Dermis blood vessel endothelial cell (primary cell): Measurements from ENCODE around the gene DSCAML1. TPM values are rescaled to one million over a fixed set of nuclear protein-coding genes. Genes with fewer than 3 reads are reported as not detected.

Experiments
- DNase-seq: peaks from one replicate; pipeline ENCODE4 v3.0.0; 2010
- total RNA-seq: library from RNA; depleted of rRNA; stranded (reverse); fragments of >200 nt; gene quantifications from 2 replicates; pipeline ENCODE4 v1.2.3, GENCODE V29; 2014

DSCAML1 gene
- total RNA-seq, 1 donor from 2014 or later: under 0.01 TPM

DNA sequence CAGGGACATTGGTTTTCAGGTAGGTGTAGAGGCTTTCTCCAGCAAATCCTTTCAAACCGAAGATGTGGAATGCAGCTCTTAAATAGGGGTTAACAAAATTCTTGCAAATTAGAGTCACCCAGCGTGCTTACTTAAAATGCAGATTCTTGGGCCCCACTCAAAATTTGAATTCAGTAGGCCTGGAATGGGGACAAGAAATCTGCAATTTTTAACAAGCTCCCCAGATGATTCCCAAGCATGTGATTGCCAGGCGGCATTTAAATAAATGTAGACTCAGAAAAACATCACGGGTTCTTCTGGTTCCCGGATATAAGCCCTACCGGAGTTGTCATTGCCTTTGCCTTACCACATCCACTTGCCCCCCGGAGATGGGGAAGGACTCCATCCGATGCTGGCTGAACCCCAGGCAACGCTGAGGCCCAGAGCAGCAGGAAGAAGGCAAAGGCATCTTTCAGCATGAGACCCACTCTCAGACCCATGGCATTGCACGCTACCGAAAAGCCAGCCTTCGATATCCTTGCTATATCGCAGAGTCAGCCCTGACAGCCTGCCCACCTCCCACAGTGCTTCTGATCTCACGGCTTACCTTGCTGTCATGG, 134.2 kb downstream of the DSCAML1 start:
- DNase-seq: no peak

DNA sequence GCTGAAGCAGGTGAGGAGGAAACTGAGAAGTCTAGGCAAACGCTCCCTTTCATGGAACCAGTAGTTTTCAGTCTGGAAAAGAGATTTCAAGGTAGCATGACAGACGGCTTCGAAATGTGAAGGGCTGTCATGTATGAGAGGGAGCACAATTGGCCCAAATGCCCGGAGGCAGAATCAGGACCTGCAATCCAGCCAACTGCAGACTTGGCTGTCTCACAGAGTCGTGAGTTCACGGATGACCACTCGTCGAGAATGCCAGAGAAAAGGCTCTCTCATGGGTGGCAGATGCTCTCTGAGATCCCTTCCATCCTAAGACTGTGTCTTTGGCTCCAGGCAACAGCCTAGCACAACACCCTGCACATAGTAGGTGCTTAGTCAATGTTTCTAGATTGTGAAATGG, 134.8 kb downstream of the DSCAML1 start:
- no peak for DNase-seq

DNA sequence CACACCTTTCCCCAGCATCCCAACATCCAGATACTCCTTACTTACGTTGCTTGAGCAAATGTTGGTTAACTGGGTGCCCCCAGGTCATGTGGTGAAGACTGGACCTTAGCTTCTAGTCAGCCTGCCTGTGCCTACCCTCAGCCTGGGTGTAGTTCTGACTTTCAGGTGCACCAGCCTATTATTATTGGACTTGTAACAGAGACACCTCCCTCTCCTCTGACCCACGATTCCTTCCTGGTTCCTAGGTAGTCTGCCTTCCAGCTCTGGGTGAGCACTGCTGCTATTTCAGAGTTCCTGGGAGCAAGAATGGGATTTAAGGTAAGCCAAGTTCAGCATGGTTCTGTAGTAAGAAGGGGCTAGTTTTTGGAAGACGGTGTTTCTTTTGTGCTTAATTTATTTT, 138.2 kb downstream of the DSCAML1 start:
- no peak for DNase-seq

DNA sequence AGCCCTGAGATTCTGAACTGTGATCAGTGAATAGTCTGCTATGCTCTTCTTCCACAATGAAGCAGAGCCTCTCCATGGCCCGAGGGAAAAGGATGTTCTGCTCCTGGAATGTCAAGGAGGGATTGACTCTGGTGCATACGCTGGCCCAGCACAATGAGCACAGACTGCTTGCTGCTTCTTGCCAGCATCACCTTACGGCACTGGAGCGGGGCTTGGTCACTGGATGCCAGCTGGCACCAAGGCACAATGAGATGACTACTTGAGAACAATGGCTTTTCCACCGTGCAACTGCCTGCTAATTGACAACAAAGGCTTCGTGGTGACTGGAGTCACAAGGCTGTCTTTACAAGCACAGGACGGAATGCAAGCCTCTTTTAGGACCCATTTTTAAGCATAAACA, 139.2 kb downstream of the DSCAML1 start:
- no peak for DNase-seq

DNA sequence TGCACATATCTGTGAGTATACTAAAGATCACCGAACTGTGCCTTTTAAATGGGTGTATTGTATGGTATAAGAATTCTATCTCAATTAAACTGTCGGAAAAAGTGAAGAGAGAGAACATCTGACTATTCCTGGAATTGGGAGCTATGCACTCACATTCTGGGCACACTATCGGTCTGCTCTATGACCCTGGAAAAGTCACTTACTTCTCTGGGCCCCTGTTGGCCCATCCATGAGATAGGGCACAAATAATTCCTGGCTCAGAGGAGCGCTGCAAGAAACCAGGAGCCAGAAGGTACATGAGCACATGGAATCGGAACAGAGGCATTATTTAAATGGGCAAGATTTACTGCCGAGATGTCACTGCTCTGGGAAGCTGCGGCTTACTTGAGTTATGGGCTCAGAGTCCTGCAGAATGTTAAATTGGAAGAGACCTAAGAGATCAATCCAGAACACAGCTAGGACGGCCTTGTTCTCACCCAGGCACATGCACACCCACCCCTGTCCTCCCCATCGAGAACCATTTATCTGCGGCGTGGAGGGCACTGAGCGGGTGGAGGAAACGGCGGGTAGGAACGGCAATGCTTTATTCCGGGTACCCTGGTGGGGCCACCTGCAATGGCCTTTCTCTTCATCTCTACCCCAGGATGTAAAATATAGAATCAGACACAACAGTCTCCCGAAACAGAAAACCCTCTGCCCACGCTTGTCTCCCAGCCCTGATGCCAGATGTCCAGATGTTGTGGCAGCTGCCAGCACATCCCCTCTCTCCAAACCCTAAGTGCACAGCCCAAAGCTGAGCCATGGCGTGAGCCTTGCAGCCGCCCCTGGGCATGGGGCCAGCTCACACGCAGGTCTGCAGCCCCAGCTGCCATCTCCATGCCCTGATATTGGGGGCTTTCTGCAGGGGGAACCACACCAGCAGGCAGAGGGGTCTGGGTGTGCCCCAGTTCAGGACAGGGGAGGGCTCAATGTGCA, 142.4 kb downstream of the DSCAML1 start:
- no peak for DNase-seq

DNA sequence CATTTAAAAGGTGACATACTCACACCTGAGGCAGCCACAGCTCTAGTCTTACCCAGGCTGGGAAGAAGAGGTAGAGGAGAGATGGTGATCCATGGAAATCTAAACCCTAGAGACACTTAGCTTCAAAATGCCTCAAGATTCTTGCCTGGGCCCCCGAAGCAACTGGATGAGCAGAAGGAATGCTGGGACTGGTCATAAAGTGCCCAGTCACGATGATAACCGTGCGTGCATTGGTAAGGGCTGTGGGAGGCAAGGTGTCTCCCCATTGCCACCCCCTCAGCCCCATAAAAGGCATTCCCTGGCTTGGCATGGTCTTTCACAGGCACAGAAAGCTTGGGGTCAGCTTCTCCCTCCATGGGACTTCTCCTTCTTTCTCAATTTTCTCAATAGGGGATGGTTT, 144.5 kb downstream of the DSCAML1 start:
- DNase-seq: no peak

DNA sequence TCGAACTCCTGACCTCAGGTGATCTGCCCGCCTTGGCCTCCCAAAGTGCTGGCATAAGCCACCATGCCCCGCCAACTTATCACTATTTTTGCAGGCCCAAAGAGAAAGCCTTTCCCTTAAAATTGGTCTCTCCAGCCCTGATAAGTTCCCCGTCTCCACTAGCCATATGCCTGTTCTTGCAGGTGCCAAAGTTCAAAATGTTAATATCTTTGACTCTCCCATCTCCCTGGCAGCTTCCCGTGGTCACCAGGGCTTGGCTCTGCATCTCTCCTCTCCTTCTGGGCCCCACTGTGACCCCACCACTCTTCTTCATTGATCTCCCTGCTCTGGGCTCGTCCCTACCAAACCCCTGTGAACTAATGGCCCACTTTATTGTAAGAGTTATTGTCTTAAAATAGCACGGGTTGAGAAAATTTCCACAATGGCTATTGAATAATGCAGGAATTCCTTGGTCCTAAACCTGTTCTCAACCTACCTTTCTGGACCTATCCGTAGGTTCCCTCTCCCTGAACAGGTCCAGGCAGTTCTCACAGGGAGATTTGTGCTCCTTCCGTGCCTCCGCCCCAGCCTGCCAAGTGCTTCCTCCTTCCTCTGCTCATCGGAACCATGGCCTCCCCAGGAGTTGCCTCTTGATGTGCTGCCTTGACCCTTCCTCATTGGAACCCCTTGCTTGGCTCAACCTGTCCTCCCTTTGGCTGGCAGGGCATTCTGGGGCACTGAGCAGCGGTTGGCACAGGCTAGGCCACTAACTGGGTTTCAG, 147.5 kb downstream of the DSCAML1 start:
- no peak for DNase-seq

DNA sequence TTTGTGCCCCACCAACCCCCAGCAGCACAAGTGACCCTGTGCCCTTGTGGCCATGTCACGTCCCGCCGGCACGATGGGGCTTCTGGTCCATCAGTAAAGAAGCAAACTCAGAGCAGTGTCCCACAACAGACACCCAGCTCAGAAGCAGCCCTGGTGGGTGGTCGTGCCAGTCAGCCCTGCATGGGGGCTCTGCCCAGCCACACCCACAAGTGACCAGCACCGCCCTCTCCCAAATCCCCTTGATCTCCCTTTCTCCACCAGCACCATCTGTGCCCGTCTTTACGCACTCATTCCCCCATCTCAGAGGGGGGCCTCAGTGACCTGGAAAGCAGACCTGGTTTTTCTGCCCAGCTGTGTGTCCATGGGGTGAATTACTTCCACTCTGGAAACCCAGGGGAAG, 149.1 kb downstream of the DSCAML1 start:
- DNase-seq: no peak

DNA sequence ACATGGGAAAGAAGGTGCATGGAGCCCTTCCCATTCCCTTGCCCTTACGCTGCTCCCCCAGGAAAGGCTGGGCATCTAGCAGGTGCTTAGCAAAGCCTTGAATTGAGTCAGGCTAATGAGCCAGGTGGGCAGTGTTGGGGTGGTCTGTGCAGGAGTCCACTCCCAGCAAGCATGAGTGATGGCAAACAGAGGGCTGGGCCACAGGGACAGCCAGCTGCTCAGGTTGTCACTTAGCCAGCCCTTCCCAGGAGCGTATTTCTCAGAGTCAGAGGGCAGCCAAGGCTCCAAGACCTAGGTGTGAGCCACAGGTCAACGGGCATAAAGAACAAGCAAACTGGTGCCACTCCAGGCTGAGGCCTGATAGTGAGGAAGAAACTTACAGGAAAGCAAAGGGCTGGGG, 149.8 kb downstream of the DSCAML1 start:
- no peak for DNase-seq

DNA sequence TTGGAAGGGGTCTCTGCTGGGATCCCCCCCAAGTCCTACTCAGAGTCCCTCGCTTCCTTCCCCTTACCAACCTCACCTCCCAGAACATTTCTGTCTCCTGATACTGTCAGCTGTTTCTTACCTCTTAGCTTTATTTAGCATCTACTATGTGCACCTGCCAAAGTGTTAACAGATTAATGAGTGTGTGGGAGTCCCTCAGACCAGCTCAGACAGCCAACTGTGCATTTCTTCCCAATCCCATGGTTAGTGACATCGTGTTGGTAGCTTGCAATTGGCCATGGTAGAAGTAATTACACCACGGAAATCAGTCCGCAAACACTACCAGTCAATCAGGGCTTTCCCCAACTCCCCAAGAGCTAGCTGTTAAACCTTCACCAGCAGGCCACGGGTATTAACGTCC, 150.6 kb downstream of the DSCAML1 start:
- no peak for DNase-seq

DNA sequence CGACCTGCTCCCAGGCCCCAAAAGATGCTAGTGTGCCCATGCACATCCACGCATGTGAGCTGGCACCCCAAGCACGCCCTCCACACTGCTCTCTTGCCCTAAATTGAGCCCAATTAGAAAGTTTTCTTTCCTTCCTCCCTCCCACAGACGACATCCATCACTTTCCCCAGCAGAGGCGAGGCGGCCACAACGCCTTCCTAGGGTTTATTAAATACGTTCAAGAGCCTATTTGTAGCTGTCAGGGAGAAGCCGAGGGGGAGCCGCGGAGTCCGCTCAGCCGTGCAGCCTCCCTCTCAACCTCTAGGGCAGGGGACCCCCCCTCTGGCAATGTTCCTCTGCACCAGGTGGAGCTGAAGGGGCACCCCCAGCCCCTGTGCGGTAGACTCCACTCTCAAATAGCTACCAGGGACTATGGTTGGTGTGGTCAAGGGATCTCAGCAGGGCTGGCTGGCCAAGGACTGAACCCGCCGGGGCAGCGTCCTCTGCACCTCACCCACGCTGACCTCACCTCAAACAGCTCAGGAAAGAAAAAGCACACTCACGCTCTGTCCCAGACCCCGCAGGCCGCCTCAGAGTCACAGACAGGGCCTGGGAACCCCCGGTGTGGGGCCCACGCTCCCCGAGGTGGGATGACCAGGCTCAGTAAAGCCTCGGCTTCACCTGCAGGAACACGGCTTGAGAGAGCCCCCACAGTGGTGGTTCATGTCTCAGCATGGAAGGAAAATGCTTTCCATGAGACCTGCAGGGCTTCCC, 152.4 kb downstream of the DSCAML1 start:
- DNase-seq: no peak

DNA sequence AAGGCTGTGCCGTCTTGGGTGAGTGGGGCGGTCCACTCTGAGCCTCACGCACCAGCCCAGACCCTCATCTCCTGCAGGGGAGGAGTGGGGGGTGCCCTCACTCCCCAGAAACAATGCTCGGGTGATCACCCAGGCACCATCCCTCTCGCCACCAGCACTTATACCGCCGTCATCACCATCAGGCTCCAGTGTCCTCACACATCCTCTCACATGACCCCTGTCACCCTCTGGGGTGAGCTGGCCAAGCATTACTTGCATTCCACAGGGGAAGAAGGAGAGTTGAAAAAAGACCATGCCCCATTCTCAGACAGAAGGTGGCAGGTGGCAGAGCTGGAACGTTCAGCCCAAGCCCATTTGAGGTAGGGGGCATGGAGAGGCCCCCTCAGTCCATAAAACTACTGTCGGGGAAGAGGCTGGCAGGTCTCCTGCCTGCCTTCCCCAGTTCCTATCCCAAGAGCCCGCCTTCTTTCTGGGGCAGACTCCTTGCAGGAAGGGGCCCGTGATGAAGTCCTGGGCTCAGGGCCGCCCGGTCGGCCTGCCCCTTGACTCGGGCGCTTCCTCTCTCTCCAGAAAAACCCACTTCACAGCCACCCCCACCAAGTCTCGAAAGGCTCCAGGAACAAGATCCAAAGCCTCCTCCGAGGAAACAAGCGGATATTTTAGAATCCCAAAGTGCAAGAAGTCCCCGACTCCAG, 153.3 kb downstream of the DSCAML1 start:
- no peak for DNase-seq

DNA sequence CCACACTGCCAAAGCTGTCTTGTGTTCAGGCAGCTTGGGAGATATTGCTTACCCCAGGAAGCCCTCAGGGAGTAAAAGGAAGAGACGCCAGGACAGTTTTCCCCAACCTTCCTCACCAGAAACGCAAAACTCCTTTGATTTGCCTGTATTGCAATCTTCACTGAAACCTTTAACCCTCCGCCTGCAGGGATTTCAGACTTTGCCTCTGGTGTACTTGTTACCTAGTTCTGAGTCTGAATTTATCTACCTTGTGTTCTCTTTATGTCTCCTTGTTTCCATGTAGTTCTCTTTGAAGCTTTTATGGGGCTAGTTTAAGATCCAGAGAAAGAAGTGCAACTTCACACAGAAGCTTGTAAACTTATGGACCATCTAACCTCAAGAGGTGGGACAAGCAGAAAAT, 154.2 kb downstream of the DSCAML1 start:
- DNase-seq: no peak

DNA sequence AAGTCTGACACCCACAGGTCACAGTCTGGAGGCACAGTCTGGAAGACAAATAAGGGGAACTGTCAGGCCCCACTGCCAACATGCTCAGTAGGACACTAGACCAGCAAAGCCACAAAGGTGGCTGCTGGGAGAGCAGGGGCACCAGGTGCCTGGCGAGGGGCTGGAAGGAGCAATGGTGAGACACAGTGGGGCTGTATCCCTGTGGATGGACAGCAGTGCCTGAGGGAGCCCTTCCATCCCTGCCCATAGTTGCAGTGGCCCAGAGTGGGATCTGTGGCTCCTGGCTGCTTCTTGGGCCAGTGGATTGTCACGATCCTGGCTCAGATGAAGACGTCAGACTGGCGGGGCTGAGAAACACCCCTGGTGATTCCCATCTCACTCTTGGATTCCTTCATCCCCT, 154.6 kb downstream of the DSCAML1 start:
- DNase-seq: no peak

DNA sequence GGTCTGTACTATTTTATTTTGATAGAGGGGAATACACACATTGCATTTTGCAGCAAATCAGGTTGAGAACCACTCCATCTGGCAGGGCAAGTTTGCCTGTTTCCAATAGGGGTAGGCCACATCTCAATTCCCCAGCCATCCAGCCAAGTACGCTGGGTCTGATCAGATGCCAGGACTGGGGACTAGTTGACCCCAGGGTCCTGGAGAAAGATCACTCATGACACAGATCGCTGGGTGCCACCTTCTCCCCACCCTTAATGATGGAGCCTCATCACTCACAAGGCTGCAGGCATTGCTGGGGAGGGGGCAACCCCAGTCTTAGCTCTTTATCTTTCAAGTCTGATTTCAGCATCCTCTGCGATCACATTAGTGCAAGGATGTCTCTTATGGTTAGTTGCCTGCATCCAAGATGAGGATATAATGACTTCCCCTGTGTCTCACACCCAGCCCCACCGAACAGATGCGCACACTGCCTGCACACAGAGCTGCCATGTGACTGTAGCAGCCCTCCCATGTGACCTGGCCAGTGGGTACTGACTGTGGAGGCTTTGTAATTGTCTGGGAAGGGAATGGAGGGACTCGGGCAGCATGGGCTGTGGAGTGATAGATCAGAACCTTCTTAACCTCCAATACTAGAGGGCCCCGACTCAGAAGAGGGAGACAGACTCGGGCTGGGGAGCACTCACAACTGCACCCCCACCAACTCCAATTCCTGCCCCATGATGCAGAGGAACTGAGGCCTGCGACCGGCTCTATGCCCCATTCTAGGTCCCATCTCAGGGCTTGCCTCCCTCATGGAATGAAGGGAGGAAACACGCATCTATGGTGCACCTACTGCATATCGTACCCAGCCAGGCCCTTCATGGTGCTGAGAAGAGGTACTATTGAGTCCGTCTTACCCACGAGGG, 155.8 kb downstream of the DSCAML1 start:
- DNase-seq: no peak

DNA sequence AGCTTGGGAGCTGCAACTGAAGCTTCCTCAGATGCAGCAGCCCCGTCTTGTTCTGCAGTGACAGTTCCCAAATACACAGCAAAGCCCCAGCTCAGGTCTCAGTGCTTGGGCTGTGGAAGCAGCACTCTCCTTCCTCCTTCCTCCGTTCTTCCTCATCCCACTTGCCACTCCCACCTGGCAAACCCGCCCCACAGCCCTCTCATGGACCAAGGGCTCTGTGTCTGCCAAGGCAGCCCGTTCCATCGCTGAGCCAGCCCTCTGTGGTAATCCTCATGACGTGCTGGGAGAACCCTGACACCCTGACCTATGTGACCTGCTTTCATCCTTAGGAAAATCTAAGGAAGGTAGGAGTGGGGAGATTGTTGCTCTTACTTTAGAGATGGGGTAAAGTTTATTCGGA, 157.0 kb downstream of the DSCAML1 start:
- no peak for DNase-seq

DNA sequence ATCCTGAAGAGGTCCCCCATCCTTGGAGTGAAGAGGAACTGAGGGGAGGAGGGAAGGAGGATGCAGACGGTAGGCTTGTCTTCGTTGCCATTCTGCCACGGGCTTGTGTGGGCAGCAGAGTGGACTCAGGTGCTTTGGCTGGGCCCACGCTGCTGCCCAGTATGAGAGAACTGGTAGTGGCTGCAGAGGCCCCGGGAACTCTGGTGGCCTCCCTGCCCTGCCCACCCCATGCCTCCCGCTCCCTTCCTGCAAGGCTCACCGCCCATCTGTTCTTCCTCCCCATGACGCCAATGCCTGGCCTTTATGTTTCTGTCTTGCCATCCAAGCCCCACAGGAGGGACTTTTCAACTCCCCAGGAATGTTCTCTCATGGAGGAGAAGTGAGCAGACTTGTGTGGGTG, 157.4 kb downstream of the DSCAML1 start:
- DNase-seq: no peak

DNA sequence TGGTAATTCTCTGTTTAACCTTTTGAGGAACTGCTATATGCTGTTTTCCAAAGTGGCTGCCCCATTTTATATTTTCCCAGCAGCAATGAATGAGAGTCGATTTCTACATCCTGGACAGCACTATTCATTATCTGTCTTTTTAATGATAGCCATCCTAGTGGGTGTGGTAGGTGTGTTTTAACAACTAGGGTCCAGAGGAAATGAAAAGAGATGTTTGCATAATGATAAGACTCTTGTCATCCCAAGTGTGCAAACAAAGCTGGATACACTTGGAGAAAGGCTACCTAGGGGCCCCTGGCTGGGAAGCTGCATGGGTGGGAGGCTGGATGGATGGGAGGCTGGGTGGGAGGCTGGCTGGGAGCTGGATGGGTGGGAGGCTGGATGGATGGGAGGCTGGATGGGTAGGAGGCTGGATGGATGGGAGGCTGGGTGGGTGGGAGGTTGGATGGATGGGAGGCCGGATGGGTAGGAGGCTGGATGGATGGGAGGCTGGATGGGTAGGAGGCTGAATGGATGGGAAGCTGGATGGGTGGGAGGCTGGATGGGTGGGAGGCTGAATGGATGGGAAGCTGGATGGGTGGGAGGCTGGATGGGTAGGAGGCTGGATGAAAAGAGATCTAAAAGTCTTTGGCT, 158.0 kb downstream of the DSCAML1 start:
- DNase-seq: no peak

DNA sequence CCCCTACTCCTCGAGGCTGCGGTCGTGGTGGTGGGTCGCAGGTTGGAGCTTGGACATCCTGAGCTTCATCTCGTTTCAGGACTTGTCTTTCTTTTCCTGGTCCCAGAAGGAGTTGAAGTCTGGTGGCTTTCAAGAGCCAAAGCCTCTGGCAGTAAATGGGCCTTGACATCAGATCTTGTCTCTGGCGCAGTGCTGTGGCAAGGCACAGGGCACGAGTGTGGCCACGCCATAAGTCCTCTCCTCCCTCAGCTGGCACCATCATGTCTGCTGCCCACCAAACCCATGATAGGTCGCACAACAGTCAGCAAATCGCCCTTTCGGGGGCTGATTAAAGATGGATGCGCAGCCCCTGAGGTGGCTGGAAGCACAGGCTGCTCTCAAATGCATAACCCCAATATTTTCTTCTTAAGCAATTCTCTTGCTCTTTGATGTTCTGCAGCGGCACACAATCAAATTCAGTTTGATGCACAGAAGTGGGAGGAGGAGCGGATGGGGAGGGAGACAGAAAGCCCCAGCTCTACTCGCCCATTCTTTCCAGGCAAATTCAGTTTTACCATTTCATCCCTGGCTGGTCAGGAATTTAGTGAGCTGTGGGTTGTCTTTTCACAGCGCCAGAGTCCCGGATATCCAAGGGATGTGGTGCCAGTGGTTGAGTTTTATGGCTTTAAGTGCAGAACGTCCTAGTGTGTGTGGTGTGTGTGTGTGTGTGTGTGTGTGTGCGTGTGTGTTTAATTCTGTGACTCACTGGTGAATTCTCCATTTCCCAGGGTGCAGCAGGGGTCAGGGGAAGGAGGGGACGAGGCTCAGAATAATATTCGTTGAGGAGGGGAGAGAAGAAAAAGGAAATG, 162.0 kb downstream of the DSCAML1 start:
- no peak for DNase-seq
